Measurements from ENCODE around the gene ANXA8.

DNA sequence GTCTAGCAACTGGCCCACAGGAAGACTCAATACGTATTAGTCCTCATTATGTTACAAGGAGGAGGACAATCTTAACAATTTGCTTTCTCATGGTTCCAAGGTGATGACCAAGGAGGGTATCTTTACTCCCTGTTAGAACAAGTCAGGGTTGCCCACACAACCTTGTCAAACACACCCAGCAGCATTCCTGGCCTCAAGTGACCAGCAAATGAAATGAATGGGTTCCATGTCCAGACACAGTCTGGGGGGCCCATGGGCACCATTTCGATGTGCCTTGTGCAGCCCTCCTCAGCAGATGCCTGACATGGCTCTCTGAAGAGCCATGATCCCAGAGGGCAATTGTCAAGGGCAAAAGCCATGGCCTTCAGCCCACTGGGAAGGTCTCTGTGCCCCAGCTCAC is 40.8 kb downstream of the ANXA8 start:
- TF ChIP-seq, protein P1, sequence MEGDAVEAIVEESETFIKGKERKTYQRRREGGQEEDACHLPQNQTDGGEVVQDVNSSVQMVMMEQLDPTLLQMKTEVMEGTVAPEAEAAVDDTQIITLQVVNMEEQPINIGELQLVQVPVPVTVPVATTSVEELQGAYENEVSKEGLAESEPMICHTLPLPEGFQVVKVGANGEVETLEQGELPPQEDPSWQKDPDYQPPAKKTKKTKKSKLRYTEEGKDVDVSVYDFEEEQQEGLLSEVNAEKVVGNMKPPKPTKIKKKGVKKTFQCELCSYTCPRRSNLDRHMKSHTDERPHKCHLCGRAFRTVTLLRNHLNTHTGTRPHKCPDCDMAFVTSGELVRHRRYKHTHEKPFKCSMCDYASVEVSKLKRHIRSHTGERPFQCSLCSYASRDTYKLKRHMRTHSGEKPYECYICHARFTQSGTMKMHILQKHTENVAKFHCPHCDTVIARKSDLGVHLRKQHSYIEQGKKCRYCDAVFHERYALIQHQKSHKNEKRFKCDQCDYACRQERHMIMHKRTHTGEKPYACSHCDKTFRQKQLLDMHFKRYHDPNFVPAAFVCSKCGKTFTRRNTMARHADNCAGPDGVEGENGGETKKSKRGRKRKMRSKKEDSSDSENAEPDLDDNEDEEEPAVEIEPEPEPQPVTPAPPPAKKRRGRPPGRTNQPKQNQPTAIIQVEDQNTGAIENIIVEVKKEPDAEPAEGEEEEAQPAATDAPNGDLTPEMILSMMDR (IDR thresholded peaks at IDR 0.05) = no peak
- no peak for TF ChIP-seq POLR2A (IDR thresholded peaks at IDR 0.05)

Data from ovary (tissue), 3 donors.